ENCODE data around the gene BCR. TPM values are rescaled to one million over a fixed set of nuclear protein-coding genes. Genes with fewer than 3 reads are reported as not detected.

Gene BCR
- total and polyA plus RNA-seq, 2 of the 8 experiments (the other 6 are each of a cell fraction or from before 2014, with no cell fraction given): 66.7 to 130 TPM

DNA sequence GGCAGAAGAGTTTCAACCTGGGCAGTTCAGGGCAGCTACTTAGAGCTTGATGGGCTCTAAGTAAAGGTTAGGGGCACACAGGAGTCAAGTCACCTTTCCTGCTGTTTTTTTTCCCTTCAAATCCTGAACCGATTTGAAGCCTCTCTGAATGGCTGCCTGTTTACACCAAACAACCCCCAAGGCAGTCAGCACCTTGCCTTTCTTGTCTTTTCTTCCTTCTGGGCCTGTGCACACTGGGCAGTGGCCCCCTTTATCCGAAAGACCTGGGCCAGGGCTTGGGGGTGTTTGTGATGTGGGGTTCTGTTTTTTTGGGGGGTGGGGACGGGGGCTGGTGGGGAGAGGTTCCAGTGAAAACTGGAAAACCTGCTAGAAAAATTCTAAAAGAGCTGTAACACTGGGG is 42.8 kb upstream of the BCR start (continued):
- TF ChIP-seq, protein P1, sequence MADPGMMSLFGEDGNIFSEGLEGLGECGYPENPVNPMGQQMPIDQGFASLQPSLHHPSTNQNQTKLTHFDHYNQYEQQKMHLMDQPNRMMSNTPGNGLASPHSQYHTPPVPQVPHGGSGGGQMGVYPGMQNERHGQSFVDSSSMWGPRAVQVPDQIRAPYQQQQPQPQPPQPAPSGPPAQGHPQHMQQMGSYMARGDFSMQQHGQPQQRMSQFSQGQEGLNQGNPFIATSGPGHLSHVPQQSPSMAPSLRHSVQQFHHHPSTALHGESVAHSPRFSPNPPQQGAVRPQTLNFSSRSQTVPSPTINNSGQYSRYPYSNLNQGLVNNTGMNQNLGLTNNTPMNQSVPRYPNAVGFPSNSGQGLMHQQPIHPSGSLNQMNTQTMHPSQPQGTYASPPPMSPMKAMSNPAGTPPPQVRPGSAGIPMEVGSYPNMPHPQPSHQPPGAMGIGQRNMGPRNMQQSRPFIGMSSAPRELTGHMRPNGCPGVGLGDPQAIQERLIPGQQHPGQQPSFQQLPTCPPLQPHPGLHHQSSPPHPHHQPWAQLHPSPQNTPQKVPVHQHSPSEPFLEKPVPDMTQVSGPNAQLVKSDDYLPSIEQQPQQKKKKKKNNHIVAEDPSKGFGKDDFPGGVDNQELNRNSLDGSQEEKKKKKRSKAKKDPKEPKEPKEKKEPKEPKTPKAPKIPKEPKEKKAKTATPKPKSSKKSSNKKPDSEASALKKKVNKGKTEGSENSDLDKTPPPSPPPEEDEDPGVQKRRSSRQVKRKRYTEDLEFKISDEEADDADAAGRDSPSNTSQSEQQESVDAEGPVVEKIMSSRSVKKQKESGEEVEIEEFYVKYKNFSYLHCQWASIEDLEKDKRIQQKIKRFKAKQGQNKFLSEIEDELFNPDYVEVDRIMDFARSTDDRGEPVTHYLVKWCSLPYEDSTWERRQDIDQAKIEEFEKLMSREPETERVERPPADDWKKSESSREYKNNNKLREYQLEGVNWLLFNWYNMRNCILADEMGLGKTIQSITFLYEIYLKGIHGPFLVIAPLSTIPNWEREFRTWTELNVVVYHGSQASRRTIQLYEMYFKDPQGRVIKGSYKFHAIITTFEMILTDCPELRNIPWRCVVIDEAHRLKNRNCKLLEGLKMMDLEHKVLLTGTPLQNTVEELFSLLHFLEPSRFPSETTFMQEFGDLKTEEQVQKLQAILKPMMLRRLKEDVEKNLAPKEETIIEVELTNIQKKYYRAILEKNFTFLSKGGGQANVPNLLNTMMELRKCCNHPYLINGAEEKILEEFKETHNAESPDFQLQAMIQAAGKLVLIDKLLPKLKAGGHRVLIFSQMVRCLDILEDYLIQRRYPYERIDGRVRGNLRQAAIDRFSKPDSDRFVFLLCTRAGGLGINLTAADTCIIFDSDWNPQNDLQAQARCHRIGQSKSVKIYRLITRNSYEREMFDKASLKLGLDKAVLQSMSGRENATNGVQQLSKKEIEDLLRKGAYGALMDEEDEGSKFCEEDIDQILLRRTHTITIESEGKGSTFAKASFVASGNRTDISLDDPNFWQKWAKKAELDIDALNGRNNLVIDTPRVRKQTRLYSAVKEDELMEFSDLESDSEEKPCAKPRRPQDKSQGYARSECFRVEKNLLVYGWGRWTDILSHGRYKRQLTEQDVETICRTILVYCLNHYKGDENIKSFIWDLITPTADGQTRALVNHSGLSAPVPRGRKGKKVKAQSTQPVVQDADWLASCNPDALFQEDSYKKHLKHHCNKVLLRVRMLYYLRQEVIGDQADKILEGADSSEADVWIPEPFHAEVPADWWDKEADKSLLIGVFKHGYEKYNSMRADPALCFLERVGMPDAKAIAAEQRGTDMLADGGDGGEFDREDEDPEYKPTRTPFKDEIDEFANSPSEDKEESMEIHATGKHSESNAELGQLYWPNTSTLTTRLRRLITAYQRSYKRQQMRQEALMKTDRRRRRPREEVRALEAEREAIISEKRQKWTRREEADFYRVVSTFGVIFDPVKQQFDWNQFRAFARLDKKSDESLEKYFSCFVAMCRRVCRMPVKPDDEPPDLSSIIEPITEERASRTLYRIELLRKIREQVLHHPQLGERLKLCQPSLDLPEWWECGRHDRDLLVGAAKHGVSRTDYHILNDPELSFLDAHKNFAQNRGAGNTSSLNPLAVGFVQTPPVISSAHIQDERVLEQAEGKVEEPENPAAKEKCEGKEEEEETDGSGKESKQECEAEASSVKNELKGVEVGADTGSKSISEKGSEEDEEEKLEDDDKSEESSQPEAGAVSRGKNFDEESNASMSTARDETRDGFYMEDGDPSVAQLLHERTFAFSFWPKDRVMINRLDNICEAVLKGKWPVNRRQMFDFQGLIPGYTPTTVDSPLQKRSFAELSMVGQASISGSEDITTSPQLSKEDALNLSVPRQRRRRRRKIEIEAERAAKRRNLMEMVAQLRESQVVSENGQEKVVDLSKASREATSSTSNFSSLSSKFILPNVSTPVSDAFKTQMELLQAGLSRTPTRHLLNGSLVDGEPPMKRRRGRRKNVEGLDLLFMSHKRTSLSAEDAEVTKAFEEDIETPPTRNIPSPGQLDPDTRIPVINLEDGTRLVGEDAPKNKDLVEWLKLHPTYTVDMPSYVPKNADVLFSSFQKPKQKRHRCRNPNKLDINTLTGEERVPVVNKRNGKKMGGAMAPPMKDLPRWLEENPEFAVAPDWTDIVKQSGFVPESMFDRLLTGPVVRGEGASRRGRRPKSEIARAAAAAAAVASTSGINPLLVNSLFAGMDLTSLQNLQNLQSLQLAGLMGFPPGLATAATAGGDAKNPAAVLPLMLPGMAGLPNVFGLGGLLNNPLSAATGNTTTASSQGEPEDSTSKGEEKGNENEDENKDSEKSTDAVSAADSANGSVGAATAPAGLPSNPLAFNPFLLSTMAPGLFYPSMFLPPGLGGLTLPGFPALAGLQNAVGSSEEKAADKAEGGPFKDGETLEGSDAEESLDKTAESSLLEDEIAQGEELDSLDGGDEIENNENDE (IDR thresholded peaks at IDR 0.05; ENCODE audit: insufficient replicate concordance, low read length): no peak
- TF ChIP-seq KDM5A (IDR thresholded peaks at IDR 0.05; ENCODE audit: low read length) (no peak), KDM1A (IDR thresholded peaks at IDR 0.05; ENCODE audit: borderline replicate concordance, low read length) (no peak), POLR2A (IDR thresholded peaks at IDR 0.05; ENCODE audit: control extremely low read depth in 1 of 2, low read depth in 2 of 2, low read length in 2 of 2) (no peak), JUN (IDR thresholded peaks at IDR 0.05; ENCODE audit: low read depth, low read length) (no peak), SIN3A (conservative IDR thresholded peaks at IDR 0.05 in 1 of 2, IDR thresholded peaks at IDR 0.05 in 1 of 2; ENCODE audit: low read depth in 1 of 2, low read length in 2 of 2) (no peak)

All from H1 (cell line).